MG63 (cell line): Measurements from ENCODE around the gene PPARA. TPM values are rescaled to one million over a fixed set of nuclear protein-coding genes. Genes with fewer than 3 reads are reported as not detected.
A peak's percentile ranks its signal among the peaks of the same experiment; 100 is the strongest.
"Not testable (repeated sequence)": the region's sequence is repeated elsewhere in the genome, so short reads cannot be mapped to it uniquely, and the experiment has no call there.

Source experiments
- DNase-seq: peaks from one replicate; pipeline ENCODE4 v3.0.0-alpha.2; 2020
- H3K27me3 ChIP-seq: fragments of 250-450 bp; sonication (Bioruptor Pico); 2 replicates; pipeline ENCODE4 v1.5.1; 2020; ENCODE audit warnings: mild to moderate bottlenecking, moderate library complexity
- H3K36me3 ChIP-seq: fragments of 250-450 bp; sonication (Bioruptor Pico); 2 replicates; pipeline ENCODE4 v1.5.1; 2020; ENCODE audit warnings: mild to moderate bottlenecking, moderate library complexity
- H3K4me3 ChIP-seq: fragments of 250-450 bp; sonication (Bioruptor Pico); 2 replicates; pipeline ENCODE4 v1.5.1; 2020; ENCODE audit warnings: mild to moderate bottlenecking, moderate library complexity
- H3K9me3 ChIP-seq: fragments of 250-450 bp; sonication (Bioruptor Pico); 2 replicates; pipeline ENCODE4 v1.5.1; 2020; ENCODE audit warnings: mild to moderate bottlenecking, moderate library complexity
- total RNA-seq: library from RNA; depleted of rRNA; stranded (reverse); fragments of >200 nt; shearing (Covaris generic); gene quantifications from 2 replicates; pipeline ENCODE4 v1.2.3, GENCODE V29; 2014; ENCODE audit warnings: low replicate concordance

PPARA gene
- total RNA-seq, 1 experiment from 2014 or later, result 1.9 TPM

- DNase-seq, result peak; percentile 68
Observed at GRCh38 chr22:46122511-46122971, 27.8 kb upstream of the PPARA start.

GRCh38 chr22:46122980-46123693 lies 27.2 kb upstream of the PPARA start:
- Histone ChIP-seq H3K4me3 (no peak overlapping the region), H3K9me3 (no peaks in the 10 kb centered on the region), H3K36me3 (no peaks in the 10 kb centered on the region), H3K27me3 (no peaks in the 10 kb centered on the region)
- no peak for DNase-seq

More at GRCh38 chr22:46122511-46122971, 27.8 kb upstream of the PPARA start:
- H3K36me3 ChIP-seq, result peaks cover under 1% of the 10 kb centered on the region
- no peaks in the 10 kb centered on the region for H3K9me3 ChIP-seq
- no peak overlapping the region for H3K4me3 ChIP-seq
- no peaks in the 10 kb centered on the region for H3K27me3 ChIP-seq

DNA sequence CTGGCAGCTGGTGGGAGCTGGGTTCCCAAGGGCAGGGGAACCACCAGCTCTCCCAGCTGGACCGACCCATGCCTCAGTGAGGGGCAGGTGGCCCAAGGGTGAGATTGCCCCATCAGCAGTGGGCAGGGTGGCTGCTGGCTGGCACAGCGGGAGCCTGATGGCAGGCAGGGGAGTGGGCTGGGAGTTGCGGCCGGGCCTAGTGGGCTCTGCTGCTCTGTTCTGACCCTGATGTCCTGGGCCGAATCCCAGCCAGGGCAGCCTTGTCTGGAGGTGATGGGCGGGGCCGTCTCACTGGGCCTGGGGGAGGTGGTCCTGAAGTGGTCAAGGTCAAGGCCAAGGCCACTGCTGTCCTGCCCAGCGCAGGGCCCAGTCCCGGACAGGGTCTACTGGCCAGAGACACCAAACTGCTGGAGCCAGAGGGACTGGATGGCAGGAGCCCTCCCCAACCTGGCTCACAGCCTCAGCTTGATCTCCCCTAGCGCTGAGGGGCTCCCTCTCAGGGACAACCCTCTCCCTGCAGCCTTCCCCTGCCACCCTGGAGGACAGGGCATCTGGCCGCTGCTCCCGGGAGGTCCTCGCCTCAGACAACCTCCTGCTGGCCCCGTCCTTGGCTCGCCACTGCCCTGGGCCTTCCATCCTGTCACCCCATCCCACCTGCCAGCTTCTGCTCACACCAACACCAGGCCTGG lies 26.5 kb upstream of the PPARA start:
- Histone ChIP-seq H3K9me3 (no peaks in the 10 kb centered on the region), H3K27me3 (no peaks in the 10 kb centered on the region), H3K4me3 (no peak overlapping the region), H3K36me3 (no peaks in the 10 kb centered on the region)
- DNase-seq, result no peak

DNA sequence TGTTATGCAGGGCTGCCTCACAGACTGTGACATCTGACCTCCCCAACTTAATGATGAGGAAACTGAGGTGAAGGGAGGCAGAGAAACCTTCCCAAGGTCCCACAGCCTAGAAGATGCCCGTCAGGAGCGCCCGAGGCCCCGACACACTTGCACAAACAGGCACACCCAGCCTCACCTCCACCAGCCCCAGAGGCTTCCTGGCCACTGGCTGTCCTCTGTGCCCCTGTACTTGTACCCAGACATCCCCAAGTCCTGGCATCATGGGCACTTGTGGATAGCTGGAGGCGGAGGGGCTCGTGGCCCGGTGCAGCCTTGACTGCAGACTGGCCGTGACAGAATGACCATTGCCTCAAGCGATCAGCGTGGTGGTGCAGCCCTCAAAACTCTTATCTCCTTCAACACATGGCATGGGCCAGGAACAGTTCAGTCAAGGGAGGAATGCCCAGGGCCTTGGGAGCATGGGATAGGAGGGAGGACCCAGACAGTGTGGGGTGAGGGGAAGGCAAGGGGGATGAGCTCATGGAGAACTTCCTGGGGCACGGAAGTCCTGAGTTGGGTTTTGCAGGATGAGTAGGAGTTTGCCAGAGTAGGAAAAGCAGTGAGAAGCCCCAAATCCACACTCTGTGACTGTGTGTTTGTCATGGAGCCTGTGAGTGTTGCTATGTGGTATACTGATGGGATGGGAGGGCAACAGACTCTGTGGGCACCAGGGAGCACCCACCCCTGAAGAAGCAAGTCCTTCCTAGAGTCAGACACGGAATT lies 25.8 kb upstream of the PPARA start:
- no peak for DNase-seq
- H3K36me3 ChIP-seq, result no peaks in the 10 kb centered on the region
- H3K4me3 ChIP-seq, result no peak overlapping the region
- H3K27me3 ChIP-seq, result no peaks in the 10 kb centered on the region
- no peaks in the 10 kb centered on the region for H3K9me3 ChIP-seq

DNA sequence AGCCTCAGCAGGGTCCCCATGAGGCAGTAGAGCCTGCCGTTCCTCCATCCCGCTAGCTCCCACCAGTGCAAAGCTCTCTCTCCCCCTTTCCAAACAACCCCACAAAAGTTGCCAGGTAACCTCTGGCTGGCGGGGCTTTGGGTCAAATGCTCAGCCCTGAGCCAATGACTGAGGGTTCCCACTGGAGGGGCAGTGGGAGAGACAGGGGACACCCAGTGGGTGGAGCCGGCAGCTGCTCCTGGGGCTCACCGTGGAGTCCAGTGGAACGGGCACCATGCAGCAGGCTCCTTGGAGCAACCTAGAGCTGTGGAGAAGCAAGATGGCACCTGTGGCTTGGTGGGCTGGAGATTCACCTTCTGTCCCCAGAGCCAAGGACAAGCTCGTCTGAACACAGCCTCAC lies 25.0 kb upstream of the PPARA start:
- DNase-seq, result no peak
- no peaks in the 10 kb centered on the region for H3K9me3 ChIP-seq
- H3K36me3 ChIP-seq, result no peaks in the 10 kb centered on the region
- H3K4me3 ChIP-seq, result no peak overlapping the region
- no peaks in the 10 kb centered on the region for H3K27me3 ChIP-seq

DNA sequence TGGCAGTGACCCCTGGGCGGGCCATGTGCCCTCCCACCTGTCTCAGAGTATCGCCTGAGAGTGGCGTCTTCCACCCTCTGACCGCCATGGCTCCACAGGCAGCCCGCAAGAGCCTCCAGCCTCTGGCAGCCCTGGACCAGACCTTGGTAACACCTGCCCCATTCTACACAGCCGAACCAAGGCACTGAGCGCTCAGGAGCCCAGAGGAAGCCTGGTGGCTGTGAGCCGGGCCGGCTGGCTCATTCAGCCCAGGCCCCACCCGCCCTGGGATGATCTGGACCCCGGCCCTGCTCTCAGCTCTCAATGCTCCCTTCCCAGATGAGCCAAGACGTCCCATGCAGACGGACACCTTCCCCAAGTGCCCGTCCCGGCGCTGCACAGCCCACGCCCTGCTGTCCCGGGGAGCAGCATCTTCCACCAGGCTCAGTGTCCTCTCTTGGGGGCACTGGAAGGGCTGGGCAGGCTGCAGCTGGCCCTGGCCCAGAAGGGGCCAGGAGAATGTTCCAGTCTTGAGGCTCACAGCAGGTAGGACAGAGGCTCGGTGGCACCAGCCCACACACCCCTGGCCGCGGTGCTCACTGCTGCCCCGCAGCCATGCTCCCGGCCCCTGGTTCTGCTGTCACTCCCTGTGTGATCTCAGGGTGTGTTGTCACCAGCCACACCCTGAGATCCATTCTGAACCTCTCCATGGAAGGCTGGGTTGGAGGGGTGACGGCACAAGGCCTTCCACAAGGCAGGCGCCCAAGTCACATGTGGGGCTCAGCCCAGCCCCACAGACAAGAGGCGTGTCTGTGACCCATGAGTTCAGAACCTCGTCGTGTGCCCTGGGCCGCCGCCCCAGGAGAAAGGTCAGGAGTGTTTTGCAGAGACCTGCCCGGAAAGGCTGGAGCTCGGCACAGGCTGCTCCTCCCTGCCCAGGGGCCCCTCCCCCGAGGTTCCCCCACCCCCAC lies 24.2 kb upstream of the PPARA start:
- Histone ChIP-seq H3K9me3 (no peaks in the 10 kb centered on the region), H3K27me3 (no peaks in the 10 kb centered on the region), H3K36me3 (no peaks in the 10 kb centered on the region), H3K4me3 (no peak overlapping the region)
- DNase-seq, result no peak

DNA sequence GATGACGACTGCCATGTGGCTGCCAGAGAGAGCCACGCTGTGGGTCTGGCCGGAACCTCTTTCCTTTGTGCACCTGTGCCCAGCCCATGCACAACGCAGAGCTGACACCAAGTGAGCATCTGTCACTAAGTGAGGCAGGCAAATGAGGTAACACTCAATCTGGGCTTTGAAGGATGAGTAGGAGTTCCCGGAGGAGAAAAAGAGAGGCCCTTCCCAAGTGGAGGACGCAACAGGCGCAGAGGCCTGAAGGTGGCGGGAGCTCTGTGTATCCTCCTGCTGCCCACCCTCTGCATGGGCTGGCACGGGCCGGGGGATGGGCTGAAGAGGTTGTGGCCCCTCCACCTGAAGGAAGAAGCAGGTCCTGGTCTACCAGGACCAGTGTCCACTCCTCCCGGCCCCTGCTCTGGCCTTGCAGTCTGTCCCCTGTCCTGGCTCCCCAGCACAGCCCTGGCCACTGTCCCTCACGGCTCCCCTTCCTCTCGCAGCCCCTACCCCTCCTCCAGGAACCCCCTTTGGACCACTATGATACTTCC lies 23.4 kb upstream of the PPARA start:
- H3K9me3 ChIP-seq, result no peaks in the 10 kb centered on the region
- DNase-seq, result no peak
- H3K36me3 ChIP-seq, result no peaks in the 10 kb centered on the region
- H3K27me3 ChIP-seq, result no peaks in the 10 kb centered on the region
- no peak overlapping the region for H3K4me3 ChIP-seq

DNA sequence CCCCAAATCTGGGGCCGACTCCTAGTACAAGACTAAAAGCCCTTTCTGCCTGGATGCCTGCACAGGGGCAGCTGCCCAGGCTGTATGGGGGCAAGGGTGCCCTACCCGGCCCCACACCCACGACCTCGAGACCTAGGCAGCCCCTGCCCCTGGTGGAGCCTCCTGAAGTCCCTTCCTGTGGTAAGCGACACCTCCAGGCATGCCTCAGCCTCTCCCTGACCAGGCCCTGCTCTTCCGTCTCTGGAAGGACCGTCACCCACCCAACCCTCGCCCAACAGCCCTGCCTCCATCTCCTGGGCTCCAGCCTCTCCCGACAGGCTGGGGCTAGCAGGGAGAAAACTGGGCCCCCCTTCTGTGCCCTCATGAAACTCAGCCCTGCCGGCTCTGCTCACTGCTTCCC lies 22.8 kb upstream of the PPARA start:
- H3K27me3 ChIP-seq, result no peaks in the 10 kb centered on the region
- no peaks in the 10 kb centered on the region for H3K9me3 ChIP-seq
- H3K36me3 ChIP-seq, result no peaks in the 10 kb centered on the region
- no peak overlapping the region for H3K4me3 ChIP-seq
- DNase-seq, result no peak

- Histone ChIP-seq H3K27me3 (no peaks in the 10 kb centered on the region), H3K9me3 (no peaks in the 10 kb centered on the region), H3K36me3 (no peaks in the 10 kb centered on the region), H3K4me3 (no peak overlapping the region)
- no peak for DNase-seq
Observed at GRCh38 chr22:46128606-46129005, 21.7 kb upstream of the PPARA start.

GRCh38 chr22:46129390-46130041 lies 20.8 kb upstream of the PPARA start:
- Histone ChIP-seq H3K4me3 (no peak overlapping the region), H3K9me3 (no peaks in the 10 kb centered on the region), H3K27me3 (no peaks in the 10 kb centered on the region), H3K36me3 (no peaks in the 10 kb centered on the region)
- DNase-seq, result no peak

DNA sequence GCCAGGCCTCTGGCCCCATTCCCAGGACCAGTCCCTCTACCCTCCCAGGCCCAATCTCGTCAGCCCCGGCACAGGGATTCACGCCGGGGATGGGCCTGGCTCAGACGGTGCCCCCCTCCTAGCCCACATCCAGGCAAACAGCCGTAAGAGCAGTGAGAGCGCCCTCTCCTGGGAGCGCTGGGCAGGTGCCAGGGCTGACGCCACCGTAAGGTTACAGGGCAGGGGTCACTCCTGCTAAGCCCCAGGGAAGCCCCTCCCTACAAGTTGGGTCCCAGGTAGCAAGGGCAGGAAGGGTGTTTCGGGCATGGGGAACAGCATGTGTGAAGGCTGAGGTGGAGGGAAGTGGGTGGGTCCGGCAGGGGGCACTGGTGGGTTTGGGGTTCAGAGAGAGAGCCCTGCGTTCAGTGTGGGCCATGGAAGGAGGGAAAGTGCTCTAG lies 19.2 kb upstream of the PPARA start:
- no peak for DNase-seq
- Histone ChIP-seq H3K27me3 (no peaks in the 10 kb centered on the region), H3K36me3 (no peaks in the 10 kb centered on the region), H3K4me3 (no peak overlapping the region), H3K9me3 (no peaks in the 10 kb centered on the region)

DNA sequence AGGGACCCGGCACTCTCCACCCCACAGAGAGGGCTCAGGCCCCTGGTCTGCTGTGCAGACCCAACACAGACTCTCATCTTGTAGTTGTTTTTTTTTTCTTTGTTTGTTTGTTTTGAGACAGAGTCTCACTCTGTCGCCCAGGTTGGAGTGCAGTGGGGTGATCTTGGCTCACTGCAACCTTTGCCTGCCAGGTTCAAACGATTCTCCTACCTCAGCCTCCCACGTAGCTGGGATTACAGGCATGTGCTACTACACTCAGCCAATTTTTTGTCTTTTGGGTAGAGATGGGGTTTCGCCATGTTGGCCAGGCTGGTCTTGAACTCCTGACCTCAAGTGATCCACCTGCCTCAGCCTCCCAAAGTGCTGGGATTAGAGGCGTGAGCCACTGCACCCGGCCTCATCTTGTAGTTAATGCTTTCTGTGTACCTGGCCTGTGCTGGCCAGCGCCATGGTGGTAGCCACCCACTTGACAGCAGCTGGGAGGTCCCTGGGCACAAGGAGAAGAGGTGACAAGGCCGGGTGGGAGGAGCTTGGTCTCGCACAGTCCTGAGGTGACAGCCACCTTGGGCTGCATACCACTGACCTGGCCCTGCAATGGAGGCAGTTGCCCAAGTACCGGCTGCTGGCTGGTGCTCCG lies 18.0 kb upstream of the PPARA start:
- DNase-seq, H3K4me3 ChIP-seq, H3K9me3 ChIP-seq, H3K27me3 ChIP-seq, H3K36me3 ChIP-seq: not testable (repeated sequence)

- Histone ChIP-seq H3K27me3 (no peaks in the 10 kb centered on the region), H3K4me3 (no peak overlapping the region), H3K36me3 (no peaks in the 10 kb centered on the region), H3K9me3 (no peaks in the 10 kb centered on the region)
- DNase-seq, result no peak
Observed at GRCh38 chr22:46132830-46133587, 17.3 kb upstream of the PPARA start.

- Histone ChIP-seq H3K27me3 (no peaks in the 10 kb centered on the region), H3K36me3 (no peaks in the 10 kb centered on the region), H3K9me3 (no peaks in the 10 kb centered on the region), H3K4me3 (no peak overlapping the region)
- no peak for DNase-seq
Observed at GRCh38 chr22:46133588-46133855, 16.8 kb upstream of the PPARA start.

- Histone ChIP-seq H3K4me3 (no peak overlapping the region), H3K27me3 (no peaks in the 10 kb centered on the region), H3K9me3 (no peaks in the 10 kb centered on the region), H3K36me3 (no peaks in the 10 kb centered on the region)
- no peak for DNase-seq
Observed at GRCh38 chr22:46134111-46134705, 16.1 kb upstream of the PPARA start.
